Activated CD8-positive, alpha-beta memory T cell treated with anti-CD3 and anti-CD28 coated beads for 4 hours (primary cell): ENCODE data around the gene CLCF1.
A peak's percentile ranks its signal among the peaks of the same experiment; 100 is the strongest.

ENCODE experiments used
- DNase-seq, 2 donors: peaks; one replicate each; pipeline ENCODE4 v3.0.0-alpha.2; 2020; ENCODE audit warnings: low read depth in 2 of 2

CLCF1 gene

GRCh38 chr11:67372993-67373647 is at the start of gene CLCF1:
Gene CLCF1 (minus strand): TSS chr11:67373598. CDS start chr11:67373539, 59 bp downstream.
- no peak for DNase-seq

GRCh38 chr11:67422891-67423290 is 49.5 kb upstream of the CLCF1 start:
- DNase-seq, result no peak

- no peak for DNase-seq
Measured at GRCh38 chr11:67421430-67422031, 48.1 kb upstream of the CLCF1 start.

- DNase-seq, result peak; percentile 96 to 98
Measured at GRCh38 chr11:67420646-67421429, 47.4 kb upstream of the CLCF1 start.

GRCh38 chr11:67420147-67420645 is 46.8 kb upstream of the CLCF1 start:
- no peak for DNase-seq

GRCh38 chr11:67419325-67420049 is 46.1 kb upstream of the CLCF1 start:
- no peak for DNase-seq

GRCh38 chr11:67418476-67419281 is 45.3 kb upstream of the CLCF1 start:
- DNase-seq, result no peak

- no peak for DNase-seq
Measured at GRCh38 chr11:67417425-67417824, 44.0 kb upstream of the CLCF1 start.

- peak; percentile 59 to 63 for DNase-seq
Measured at GRCh38 chr11:67416416-67417335, 43.3 kb upstream of the CLCF1 start.

- no peak for DNase-seq
Measured at GRCh38 chr11:67415501-67416304, 42.3 kb upstream of the CLCF1 start, which contains the start of gene CARNS1. Gene CARNS1 (plus strand): TSS chr11:67415678. CDS start chr11:67416200, 522 bp downstream.

GRCh38 chr11:67413266-67413849 is 40.0 kb upstream of the CLCF1 start:
- DNase-seq, result no peak

- DNase-seq, result no peak
Measured at GRCh38 chr11:67412495-67413179, 39.2 kb upstream of the CLCF1 start.

GRCh38 chr11:67411785-67412152 is 38.4 kb upstream of the CLCF1 start:
- no peak for DNase-seq

GRCh38 chr11:67410984-67411784 is 37.8 kb upstream of the CLCF1 start:
- no peak for DNase-seq

- DNase-seq, result no peak
Measured at GRCh38 chr11:67410369-67410831, 37.0 kb upstream of the CLCF1 start.

- no peak for DNase-seq
Measured at GRCh38 chr11:67409781-67410368, 36.5 kb upstream of the CLCF1 start.

GRCh38 chr11:67409261-67409666 is 35.9 kb upstream of the CLCF1 start:
- no peak for DNase-seq
